DMS53 treated with DMSO at 0.1 percent for 48 hours (cell line): Measurements from ENCODE around the gene GPATCH2.
"Not testable (repeated sequence)": the region's sequence is repeated elsewhere in the genome, so short reads cannot be mapped to it uniquely, and the experiment has no call there.

ENCODE experiments used
- DNase-seq: peaks from one replicate; lab custom pipeline; 2025; ENCODE audit not compliant: unreplicated experiment; lab: John Stamatoyannopoulos, UW

Gene GPATCH2

GRCh38 chr1:217584286-217584811 lies 46.5 kb downstream of the GPATCH2 start:
- not testable (repeated sequence) for DNase-seq

- DNase-seq: no peak
Observed at GRCh38 chr1:217577336-217577735, 53.6 kb downstream of the GPATCH2 start.

GRCh38 chr1:217574265-217574949 lies 56.5 kb downstream of the GPATCH2 start:
- DNase-seq: no peak

GRCh38 chr1:217569021-217569420 lies 61.9 kb downstream of the GPATCH2 start:
- no peak for DNase-seq

- no peak for DNase-seq
Observed at GRCh38 chr1:217568200-217568599, 62.7 kb downstream of the GPATCH2 start.

GRCh38 chr1:217564833-217565232 lies 66.1 kb downstream of the GPATCH2 start:
- DNase-seq: no peak

GRCh38 chr1:217564207-217564606 lies 66.7 kb downstream of the GPATCH2 start:
- no peak for DNase-seq

GRCh38 chr1:217563179-217563578 lies 67.7 kb downstream of the GPATCH2 start:
- DNase-seq: no peak

GRCh38 chr1:217562229-217562878 lies 68.5 kb downstream of the GPATCH2 start:
- no peak for DNase-seq

- DNase-seq: no peak
Observed at GRCh38 chr1:217561446-217561845, 69.4 kb downstream of the GPATCH2 start.

- DNase-seq: no peak
Observed at GRCh38 chr1:217554849-217555248, 76.0 kb downstream of the GPATCH2 start.

GRCh38 chr1:217553949-217554509 lies 76.9 kb downstream of the GPATCH2 start:
- DNase-seq: no peak

- no peak for DNase-seq
Observed at GRCh38 chr1:217552339-217552951, 78.4 kb downstream of the GPATCH2 start.

GRCh38 chr1:217542837-217543236 lies 88.1 kb downstream of the GPATCH2 start:
- DNase-seq: no peak

GRCh38 chr1:217542136-217542777 lies 88.6 kb downstream of the GPATCH2 start:
- DNase-seq: no peak

- DNase-seq: no peak
Observed at GRCh38 chr1:217540321-217540720, 90.6 kb downstream of the GPATCH2 start.

GRCh38 chr1:217539510-217539909 lies 91.4 kb downstream of the GPATCH2 start:
- no peak for DNase-seq

- no peak for DNase-seq
Observed at GRCh38 chr1:217535601-217536377, 95.1 kb downstream of the GPATCH2 start.

- DNase-seq: no peak
Observed at GRCh38 chr1:217534566-217534965, 96.3 kb downstream of the GPATCH2 start.

- no peak for DNase-seq
Observed at GRCh38 chr1:217528271-217528670, 102.6 kb downstream of the GPATCH2 start.
